Stimulated activated CD8-positive, alpha-beta memory T cell treated with anti-CD3 and anti-CD28 coated beads, Interleukin-4, amount 100 ng/mL, for 1 hour (primary cell): ENCODE data around the gene CCR3.

Source experiments
- DNase-seq, 2 donors: peaks; one replicate each; pipeline ENCODE4 v3.0.0-alpha.2; 2020; ENCODE audit warnings: low read depth in 2 of 2, low spot score in 1 of 2

CCR3 gene

DNA sequence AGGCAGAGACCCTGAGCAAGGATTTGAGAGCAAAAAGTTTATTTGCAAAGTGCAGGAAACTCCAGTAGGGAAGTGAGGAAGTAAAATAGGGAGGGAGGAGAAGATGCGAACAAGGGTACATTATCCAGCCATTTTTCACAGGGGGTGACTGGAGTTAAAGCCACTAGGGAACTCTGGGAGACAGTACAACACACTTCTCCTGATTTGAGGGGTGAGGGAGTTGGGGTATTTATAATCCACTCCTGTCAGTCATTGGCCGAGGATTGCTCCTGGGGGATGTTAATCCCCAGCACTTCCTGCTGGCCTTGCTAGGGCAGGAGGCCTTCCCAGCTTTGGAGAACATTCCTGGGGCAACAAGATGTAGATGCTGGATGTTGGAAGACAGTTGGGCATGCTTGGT lies 28.2 kb downstream of the CCR3 start:
- no peak for DNase-seq

DNA sequence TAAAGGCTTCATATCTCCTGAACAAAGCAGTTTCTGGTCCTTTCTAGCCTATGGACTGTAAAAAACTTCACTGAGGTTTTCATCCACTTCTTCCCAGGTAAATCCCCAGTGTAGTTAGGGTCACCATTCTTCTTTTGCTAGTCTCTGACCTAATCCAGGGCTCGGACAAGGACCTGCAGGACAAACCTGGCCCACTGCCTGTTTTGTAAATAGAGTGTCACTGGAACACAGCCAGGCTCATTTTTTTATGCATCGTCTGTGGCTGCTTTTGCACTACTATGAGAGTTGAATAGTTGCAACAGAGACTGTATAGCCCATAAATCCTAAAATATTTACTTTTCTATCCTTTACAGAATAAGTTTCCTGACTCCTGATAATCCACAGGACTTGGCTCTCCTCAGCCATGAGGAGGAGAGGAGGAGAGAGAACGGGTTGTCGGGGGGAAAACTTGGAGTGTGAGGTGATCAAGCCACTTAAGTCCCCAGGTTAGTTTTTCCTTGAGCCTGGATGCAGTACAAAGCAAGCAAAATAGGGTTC lies 29.0 kb downstream of the CCR3 start:
- DNase-seq: no peak

DNA sequence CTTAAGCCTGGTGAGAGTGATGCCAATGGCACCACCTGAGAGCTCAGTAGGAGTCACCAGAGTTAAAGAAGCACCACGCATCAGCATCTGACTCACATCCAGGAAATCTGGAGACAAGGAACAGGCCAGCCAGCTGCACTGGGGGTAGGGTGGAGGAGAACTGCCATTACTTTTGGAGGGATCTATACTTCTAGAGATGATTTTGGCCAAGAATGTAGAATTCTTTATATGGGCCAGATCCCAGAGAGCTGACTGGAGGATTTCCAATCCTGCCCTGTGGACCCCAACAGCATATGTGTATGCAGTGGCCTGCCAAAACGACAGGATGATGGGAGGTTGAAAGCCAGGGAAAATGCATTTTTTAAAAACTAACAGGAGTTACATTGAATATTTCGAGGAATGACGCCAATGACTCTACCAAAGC lies 29.8 kb downstream of the CCR3 start:
- no peak for DNase-seq

DNA sequence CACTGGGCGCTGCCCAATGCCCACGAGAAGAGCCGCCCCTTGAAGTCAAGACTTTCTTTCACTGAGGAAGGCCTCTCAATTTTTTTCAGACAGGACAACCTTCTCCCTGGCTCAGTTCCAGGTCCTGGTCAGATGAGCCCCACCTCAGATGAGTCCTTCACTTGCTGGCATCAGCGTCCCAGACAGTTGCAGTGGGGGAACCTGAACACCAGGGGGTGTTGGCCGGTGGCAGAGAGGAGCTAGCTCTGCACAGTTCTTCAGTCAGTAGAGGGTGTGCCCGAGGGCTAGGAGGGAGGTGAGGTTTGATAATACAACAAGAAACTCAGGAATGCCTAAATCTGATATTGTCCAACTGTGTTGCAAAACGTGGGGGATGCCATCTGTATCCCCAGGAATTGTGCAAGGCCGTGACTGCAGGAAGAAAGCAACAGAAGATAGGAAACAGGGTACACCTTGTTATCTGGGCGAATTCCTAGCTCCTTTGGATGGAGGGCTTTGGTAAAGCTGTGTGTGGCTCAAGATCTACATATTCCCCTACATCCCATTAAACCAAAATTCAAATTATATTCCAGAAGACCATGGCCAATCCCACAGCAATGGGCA lies 34.3 kb downstream of the CCR3 start:
- peak; percentile 48 to 62 for DNase-seq

DNA sequence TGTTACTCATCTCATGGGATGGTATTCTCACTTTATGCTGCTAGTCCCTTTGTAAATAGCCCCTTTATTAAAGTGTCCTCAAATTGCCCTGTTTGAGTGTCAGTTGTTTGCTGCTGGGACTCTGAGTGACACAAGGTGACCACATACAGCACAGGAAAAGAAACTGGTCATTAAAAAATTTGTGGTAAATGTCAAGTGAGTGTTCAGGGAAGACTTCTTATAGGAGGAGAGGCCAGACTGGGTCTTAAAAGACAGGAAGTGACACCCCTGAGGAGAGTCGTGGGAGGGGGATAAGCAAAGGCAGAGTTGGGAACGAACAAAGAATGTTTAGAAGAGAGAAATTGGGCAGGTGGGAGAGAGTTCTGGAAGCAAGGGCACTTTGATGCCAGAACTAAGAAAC lies 35.2 kb downstream of the CCR3 start:
- no peak for DNase-seq

DNA sequence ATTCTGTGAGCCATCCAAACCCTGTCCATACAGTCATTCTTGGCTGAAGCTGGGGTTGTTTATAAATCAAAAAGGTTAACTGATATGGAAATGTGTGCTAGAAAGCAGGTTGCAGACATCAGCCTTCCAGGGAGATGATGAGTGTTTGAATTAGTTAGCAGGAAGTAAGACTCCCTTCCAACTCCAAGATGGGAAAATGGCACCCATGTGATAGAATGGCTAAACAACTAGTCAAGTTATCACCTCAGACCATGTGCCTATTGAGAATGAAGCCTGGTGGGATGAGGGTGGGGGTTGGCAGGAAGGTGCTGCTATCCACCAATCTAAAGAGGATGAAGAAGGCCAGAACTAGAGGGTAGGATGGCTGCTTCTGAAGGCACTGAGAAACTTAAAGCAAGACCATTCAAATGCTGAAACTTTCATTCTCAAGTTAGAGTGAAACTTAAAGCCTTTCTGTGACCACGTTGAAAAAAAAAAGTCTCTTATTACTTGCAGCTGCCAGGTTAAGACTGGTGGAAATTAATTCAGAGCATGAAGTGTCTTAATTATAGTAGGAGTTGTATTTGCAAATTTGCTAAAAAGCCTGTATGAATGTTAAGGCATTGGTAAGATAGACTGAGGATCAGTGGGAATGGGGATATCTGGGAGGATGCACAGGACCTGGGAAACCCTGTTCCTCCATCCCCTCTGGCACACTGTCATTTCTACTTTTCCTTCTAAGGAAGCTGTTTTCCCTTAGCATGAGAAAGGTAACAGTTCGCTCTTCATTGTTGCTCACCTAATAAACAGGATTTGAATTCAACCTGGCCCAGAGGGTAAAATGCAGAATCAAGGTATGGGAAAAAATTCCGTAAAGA lies 36.8 kb downstream of the CCR3 start:
- no peak for DNase-seq

DNA sequence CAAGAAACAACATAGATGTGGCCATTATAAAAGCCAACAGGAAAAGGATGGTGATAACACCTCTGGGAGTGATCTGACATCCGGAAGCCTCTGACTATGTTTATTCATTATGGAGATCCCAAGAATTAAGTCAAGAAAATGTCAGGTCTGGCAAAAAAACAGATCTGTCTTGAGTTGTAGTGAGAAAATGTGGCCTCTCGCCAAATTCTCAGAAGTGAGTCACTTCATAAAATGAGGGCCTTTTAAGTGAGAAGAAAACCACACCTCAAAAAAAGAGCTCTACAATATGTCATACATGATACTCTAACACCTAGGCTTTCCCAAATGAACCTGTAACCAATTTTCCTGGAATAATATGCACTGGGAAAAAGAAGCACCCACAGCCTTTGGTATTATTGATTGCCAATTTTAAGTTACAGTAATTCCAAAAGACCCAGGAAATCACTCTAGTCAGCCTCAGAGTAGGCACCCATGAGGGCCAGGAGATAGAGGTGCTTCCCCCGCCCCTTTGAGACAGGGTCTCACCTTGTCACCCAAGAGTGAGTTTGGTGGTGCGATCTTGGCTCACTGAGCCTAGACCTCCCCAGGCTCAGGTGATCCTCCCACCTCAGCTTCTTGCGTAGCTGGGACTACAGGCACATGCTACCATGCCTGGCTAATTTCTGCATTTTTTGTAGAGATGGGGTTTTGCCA lies 38.0 kb downstream of the CCR3 start:
- peak in 1 of 2 donors; percentile 10 for DNase-seq

DNA sequence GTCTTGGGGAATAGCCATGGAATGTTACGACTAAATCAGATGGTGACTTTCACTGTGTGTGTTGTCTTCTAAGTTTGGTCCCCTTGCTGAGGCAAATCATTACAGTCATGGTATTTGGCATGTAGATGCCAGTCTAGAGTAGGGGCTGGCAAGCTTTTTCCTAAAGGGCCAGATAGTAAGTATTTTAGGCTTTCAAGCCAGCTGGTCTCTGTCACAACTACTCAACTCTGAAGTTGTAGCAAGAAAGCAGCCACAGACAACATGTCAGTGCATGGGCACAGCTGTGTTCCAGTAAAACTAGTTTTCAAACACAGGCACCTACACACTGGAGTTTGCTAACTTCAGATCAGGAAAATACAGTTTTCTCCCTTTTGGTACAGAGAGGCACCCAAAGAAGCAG lies 39.3 kb downstream of the CCR3 start:
- DNase-seq: no peak

DNA sequence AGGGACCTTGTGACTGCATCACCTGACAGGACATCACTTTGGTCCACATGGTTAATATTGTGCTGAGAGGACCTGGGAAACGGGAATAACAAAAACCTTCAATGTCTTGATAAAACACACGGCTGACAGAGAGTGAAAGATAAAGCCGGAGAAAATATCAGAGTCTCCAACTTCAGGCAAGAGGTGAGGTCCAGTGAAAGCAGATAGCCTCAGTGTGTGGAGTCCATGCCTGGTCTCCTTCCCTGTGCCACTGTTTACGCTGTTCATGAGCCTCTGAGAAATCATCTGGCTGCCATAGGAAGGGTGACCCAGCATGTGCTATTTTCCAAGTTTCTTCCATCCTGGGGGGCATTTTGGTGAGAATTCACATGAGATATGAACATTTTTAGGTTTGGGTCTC lies 39.8 kb downstream of the CCR3 start:
- no peak for DNase-seq

DNA sequence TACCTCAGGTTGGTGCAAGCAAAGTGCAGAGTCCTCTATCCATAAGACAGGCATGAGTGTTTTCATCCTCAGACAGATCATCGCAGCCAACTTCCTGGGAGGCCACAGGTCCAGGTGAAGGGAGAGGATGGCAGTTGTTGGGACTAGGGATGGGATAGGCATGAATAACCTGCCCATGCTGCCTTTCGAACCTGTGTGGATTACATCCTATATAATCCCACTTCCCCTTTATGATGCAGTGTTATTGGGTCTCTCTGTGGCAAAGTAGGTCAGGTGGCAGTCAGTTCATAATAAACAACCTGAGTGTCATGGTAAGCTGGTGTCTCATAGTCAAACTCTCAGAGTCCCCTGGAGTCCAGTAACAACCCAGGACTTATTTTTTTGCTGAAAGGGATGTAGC lies 40.4 kb downstream of the CCR3 start:
- DNase-seq: no peak

DNA sequence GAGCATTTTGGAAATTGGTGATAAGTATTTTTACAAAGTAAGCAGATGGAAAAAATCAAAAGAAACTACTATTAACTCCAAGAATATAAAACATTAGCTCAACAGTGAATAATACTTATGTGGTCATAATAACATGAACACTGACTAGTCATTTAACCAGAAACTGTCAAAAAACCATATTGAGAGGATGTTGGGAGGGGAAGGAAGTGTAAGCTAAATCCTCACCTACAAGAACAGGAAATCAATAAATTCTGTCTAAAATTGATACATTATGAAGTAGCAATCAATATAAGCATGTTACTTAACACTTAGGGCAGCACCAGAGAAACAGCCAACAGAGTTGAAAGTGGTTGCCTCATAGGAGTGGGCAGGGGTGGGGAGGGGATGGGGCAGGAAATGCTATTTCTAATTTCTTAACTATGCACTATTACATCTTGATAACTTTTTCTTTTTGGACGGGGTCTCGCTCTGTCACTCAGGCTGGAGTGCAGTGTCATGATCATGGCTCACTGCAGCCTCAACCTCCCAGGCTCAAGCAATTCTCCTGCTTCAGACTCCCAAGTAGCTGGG lies 41.7 kb downstream of the CCR3 start:
- no peak for DNase-seq

DNA sequence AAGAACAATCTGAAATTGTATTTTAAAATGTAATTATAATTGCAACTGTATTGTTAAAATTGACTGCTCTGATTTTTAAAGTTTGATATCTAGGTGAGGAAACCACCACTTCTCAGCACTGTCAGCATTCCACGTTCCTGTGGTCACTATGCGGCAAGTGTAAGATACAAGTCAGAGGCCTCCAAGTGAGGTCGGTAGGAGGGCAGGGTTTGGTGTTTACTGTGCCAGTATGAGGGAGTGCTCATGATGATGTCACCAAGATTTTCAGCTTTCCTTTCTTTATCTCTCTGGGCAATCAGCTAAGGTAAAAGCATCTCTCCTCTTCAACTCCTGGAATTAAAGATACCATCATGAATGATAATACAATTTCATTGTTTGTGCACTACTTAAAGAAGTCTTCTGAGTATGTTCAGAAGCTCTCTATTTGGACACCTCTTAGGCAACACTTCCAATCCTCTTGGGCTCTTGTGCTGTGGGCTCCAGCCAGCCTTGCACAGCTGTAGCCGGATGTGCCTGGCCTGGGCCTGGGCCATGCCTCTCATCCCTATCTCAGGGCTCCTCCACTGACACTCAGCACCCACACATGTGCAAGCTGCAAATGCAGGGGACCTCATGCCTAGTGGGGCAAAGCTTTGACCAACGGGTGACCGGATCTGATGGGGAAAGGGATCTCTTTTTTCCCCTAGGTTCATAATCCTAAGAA lies 42.9 kb downstream of the CCR3 start:
- DNase-seq: peak in 1 of 2 donors; percentile 20

DNA sequence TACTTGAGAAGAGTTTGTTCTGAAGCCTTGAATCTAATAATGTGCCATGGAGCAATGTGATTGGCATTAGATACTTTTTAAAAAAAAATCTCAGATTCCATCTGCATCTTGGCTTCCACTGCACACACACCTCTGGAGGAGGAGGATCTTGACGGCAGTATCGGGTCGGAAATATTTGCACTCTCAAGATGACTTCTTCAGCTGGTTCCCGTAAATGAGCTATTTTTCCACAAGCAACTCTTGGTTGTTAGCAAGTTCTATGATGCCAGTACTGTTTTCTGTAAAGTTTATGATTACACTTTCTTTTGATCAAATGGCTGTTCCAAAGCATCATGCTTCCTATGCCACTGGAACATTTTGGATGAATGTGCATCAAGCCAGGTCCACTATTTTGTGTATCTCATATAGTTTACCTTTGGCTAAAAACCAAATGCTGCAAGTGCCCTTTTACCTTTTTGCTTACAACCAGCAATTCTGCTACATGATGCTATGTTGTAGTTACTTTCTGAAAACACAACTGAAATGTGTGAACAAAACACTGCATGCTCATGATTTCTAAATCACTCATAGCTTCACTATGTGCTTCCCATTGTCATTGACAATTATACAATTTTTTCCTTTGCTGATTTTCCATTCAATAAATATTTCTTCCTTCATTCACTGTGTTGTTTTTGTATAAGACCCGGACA lies 43.8 kb downstream of the CCR3 start:
- DNase-seq: no peak

DNA sequence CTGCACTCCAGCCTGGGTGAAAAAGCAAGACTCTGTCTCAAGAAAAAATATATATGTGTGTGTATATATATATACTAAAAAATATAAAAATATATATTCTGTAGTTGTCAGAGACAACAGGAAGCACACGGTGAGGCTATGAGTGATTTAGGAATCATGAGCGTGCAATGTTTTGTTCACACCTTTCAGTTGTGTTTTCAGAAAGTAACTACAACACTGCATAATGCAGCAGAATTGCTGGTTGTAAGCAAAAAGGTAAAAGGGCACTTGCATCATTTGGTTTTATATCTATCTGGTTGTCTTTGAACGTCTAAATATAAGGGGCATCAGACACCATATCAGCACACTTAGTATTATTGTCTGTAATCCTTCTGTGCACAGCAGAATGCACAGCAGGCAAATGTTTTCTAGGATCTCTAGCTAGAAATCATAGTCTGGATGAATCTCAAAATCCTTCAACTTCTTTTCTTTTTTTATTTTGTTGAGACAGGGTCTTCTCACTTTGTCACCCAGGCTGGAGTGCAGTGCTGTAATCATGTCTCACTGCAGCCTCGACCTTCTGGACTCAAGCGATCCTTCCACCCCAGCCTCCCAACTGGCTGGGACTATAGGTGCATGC lies 44.8 kb downstream of the CCR3 start:
- DNase-seq: no peak

DNA sequence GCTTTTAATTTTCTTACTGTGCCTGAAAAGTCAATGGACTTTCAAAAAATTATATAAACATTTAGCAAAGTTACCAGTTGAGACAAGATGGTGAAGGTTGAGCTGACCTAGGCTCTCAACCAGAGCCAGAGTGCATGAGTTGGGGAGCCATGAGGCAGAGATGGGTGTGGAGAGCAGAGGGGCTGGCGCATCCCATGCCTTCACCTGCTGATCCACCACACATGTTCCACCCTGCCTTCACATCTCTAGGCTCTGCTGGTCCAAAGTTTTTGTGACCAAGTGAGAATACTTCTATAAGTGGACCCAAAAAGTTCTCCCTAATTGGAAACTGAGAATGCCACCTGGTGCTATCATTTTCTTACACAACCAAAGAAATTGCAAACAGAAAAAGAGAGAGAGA lies 47.3 kb downstream of the CCR3 start:
- DNase-seq: no peak

DNA sequence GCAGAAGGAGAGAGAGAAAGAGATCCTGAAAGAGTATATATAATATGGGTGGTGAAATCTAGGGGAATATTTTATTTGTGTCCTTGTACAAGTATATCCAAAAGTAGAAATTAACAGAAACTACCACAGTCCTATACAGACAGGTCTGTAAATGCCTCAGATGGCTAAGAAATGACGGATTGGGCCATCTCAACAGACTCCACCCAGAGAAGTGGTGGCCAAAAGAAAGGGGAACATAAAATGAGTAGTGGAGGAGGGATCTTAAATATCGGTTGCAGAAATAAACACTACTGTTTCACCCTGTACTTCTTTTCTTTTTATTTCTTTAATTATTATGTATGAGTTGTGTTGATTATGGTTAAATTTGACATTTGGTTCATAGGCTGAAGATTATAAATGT lies 47.7 kb downstream of the CCR3 start:
- DNase-seq: no peak

DNA sequence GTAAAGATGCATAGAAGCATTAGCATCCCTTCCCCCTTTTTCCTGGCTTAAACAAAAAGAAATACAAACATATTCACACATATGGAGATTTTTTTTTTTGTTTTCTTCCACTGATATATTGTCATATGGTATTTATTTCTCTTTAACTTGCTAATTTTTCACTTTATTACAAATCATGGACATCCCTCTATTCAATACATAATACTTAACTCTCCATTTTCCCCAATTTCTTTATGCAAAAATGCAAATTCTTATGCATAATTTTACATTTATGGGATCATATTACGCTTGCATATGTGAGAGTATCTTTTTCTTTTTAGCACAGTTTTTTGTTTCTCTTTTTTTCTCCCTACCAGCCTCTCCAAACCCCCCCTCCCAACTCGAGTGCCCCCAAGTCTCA lies 48.8 kb downstream of the CCR3 start:
- DNase-seq: no peak

DNA sequence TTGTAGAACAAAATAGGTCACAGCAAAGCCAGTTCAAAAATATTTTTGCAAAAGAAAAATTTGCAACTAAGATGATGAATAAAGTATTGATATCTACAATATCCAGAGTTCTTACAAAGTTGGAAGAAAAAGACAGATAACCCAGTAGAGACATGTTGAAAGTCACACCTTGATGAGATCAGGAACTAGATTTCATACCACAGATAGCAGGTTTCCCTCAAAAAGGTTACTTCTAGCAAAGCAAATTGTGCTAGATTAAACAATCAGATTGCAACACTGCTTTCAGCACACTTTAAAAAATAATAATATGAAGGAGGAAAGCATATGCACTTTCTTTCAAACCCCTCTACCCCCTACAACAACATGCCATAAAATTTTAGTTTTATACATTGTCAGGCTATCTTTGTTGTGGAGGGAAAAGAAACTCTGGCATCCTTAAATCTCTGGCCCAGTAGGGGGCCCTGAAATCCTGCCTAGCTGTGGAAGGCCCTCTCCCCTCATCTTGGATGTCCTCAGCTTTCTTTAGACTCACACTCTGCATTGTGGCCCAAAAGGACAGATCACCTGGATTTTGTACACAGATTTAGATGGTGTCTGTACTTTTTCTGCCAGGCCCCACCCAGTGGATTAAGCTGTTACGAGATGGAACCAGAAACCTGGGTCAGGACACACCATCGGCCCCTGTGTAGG lies 50.9 kb downstream of the CCR3 start:
- no peak for DNase-seq
